ENCODE measurements around the gene PASK. TPM values are rescaled to one million over a fixed set of nuclear protein-coding genes. Genes with fewer than 3 reads are reported as not detected.

Gene PASK
- total RNA-seq, 1 experiment from 2014 or later: 80.9 TPM

GRCh38 chr2:241092677-241093076 is 56.6 kb downstream of the PASK start (continued):
- TF ChIP-seq ZNF281 (CRISPR knock-in tag; IDR thresholded peaks at IDR 0.05): no peak
- TF ChIP-seq NFE2L1 (CRISPR knock-in tag; IDR thresholded peaks at IDR 0.05): no peak
- TF ChIP-seq TP53 (CRISPR knock-in tag; IDR thresholded peaks at IDR 0.05): no peak
- TF ChIP-seq CDX4 (CRISPR knock-in tag; IDR thresholded peaks at IDR 0.05; ENCODE audit: borderline replicate concordance): no peak

- peaks cover 29% of the 10 kb centered on the region for H3K4me1 Mint-ChIP-seq
- H3K36me3 Mint-ChIP-seq: peaks cover 22% of the 10 kb centered on the region
- ATAC-seq (no peak), DNase-seq (ENCODE audit: low spot score) (no peak)
- no peaks in the 10 kb centered on the region for H3K9me3 Mint-ChIP-seq
- H3K4me3 Mint-ChIP-seq: no peak overlapping the region
- TF ChIP-seq GRHL2 (CRISPR knock-in tag; IDR thresholded peaks at IDR 0.05; ENCODE audit: insufficient replicate concordance, severe bottlenecking) (no peak), ESRRA (CRISPR knock-in tag; IDR thresholded peaks at IDR 0.05; ENCODE audit: borderline replicate concordance) (no peak), MXD4 (CRISPR knock-in tag; IDR thresholded peaks at IDR 0.05; ENCODE audit: borderline replicate concordance) (no peak), ZNF281 (CRISPR knock-in tag; IDR thresholded peaks at IDR 0.05) (no peak), SOX15 (CRISPR knock-in tag; IDR thresholded peaks at IDR 0.05) (no peak), PRRX2 (CRISPR knock-in tag; IDR thresholded peaks at IDR 0.05) (no peak), NFATC4 (CRISPR knock-in tag; IDR thresholded peaks at IDR 0.05) (no peak), TEAD1 (CRISPR knock-in tag; IDR thresholded peaks at IDR 0.05) (no peak), TCF7 (CRISPR knock-in tag; IDR thresholded peaks at IDR 0.05; ENCODE audit: low read depth) (no peak), JAZF1 (CRISPR knock-in tag; IDR thresholded peaks at IDR 0.05) (no peak), TP53 (CRISPR knock-in tag; IDR thresholded peaks at IDR 0.05) (no peak), ZNF425 (CRISPR knock-in tag; conservative IDR thresholded peaks at IDR 0.05) (no peak), ARID4B (CRISPR knock-in tag; IDR thresholded peaks at IDR 0.05; ENCODE audit: borderline replicate concordance) (no peak), ZBTB21 (CRISPR knock-in tag; IDR thresholded peaks at IDR 0.05; ENCODE audit: borderline replicate concordance) (no peak), ELF4 (CRISPR knock-in tag; IDR thresholded peaks at IDR 0.05; ENCODE audit: low read depth) (no peak)
- no peak overlapping the region for H3K27ac Mint-ChIP-seq
- CTCF ChIA-PET: interaction anchor here (1.4 to 2.0 kb wide), 2 partner anchors 13 to 178 kb away, joined by 3 to 7 read pairs; no protein-coding TSS in a partner anchor
- POLR2A ChIA-PET: no interaction called here
- H3K27me3 Mint-ChIP-seq (ENCODE audit: low read depth): no peaks in the 10 kb centered on the region
Observed at GRCh38 chr2:241091734-241092445, 57.4 kb downstream of the PASK start.
